Measurements from ENCODE around the gene CD6. TPM values are rescaled to one million over a fixed set of nuclear protein-coding genes. Genes with fewer than 3 reads are reported as not detected.

CD6 gene
- total RNA-seq, 2 donors from 2014 or later: 0.51 to 1.2 TPM

GRCh38 chr11:61042961-61043540 is 71.6 kb downstream of the CD6 start:
- Histone ChIP-seq H3K4me3 (no peak overlapping the region), H3K4me1 (replicated peaks) (no peaks in the 10 kb centered on the region), H3K27ac (no peak overlapping the region), H3K36me3 (no peaks in the 10 kb centered on the region), H3K27me3 (replicated peaks; ENCODE audit: insufficient read depth) (no peaks in the 10 kb centered on the region), H3K9me3 (no peaks in the 10 kb centered on the region)
- intact Hi-C loops (cut with DNase I): no loop called here
- TF ChIP-seq POLR2A (IDR thresholded peaks at IDR 0.05): no peak
- TF ChIP-seq CTCF (IDR thresholded peaks at IDR 0.05): no peak
- no peak for TF ChIP-seq POLR2AphosphoS5 (IDR thresholded peaks at IDR 0.05)
- WGBS: 91% methylated on average over 14 of the region's 14 CpGs
- DNase-seq (ENCODE audit: low spot score): no peak

GRCh38 chr11:61045271-61045670 is 73.8 kb downstream of the CD6 start:
- no peaks in the 10 kb centered on the region for H3K27me3 ChIP-seq (replicated peaks; ENCODE audit: insufficient read depth)
- no peak overlapping the region for H3K27ac ChIP-seq
- no peaks in the 10 kb centered on the region for H3K36me3 ChIP-seq
- no peaks in the 10 kb centered on the region for H3K4me1 ChIP-seq (replicated peaks)
- H3K4me3 ChIP-seq: no peak overlapping the region
- no peak for TF ChIP-seq CTCF (IDR thresholded peaks at IDR 0.05)
- TF ChIP-seq POLR2AphosphoS5 (IDR thresholded peaks at IDR 0.05): no peak
- no peak for TF ChIP-seq POLR2A (IDR thresholded peaks at IDR 0.05)
- DNase-seq (ENCODE audit: low spot score): no peak
- no peaks in the 10 kb centered on the region for H3K9me3 ChIP-seq
- intact Hi-C loops (cut with DNase I): no loop called here
- 59% methylated on average over 7 of the region's 7 CpGs for WGBS

- H3K4me3 ChIP-seq: no peak overlapping the region
- 73% methylated on average over 2 of the region's 2 CpGs for WGBS
- intact Hi-C loops (cut with DNase I): no loop called here
These were observed 75.4 kb downstream of the CD6 start for GRCh38 chr11:61046833-61047232.

GRCh38 chr11:61048368-61049062 is 77.0 kb downstream of the CD6 start:
- WGBS: 64% methylated on average over 12 of the region's 12 CpGs
- Histone ChIP-seq H3K36me3 (no peaks in the 10 kb centered on the region), H3K4me1 (replicated peaks) (no peaks in the 10 kb centered on the region), H3K27me3 (replicated peaks; ENCODE audit: insufficient read depth) (no peaks in the 10 kb centered on the region), H3K9me3 (no peaks in the 10 kb centered on the region), H3K27ac (no peak overlapping the region), H3K4me3 (no peak overlapping the region)
- DNase-seq (ENCODE audit: low spot score): no peak
- intact Hi-C loops (cut with DNase I): no loop called here
- no peak for TF ChIP-seq POLR2AphosphoS5 (IDR thresholded peaks at IDR 0.05)
- no peak for TF ChIP-seq POLR2A (IDR thresholded peaks at IDR 0.05)
- TF ChIP-seq CTCF (IDR thresholded peaks at IDR 0.05): no peak

More at GRCh38 chr11:61046833-61047232, 75.4 kb downstream of the CD6 start:
- Histone ChIP-seq H3K27me3 (replicated peaks; ENCODE audit: insufficient read depth) (no peaks in the 10 kb centered on the region), H3K9me3 (no peaks in the 10 kb centered on the region), H3K27ac (no peak overlapping the region), H3K36me3 (no peaks in the 10 kb centered on the region), H3K4me1 (replicated peaks) (no peaks in the 10 kb centered on the region)
- TF ChIP-seq POLR2AphosphoS5 (IDR thresholded peaks at IDR 0.05): no peak
- DNase-seq (ENCODE audit: low spot score): no peak

- no peak overlapping the region for H3K27ac ChIP-seq
- no peaks in the 10 kb centered on the region for H3K36me3 ChIP-seq
- no peaks in the 10 kb centered on the region for H3K27me3 ChIP-seq (replicated peaks; ENCODE audit: insufficient read depth)
- TF ChIP-seq POLR2A (IDR thresholded peaks at IDR 0.05): no peak
- TF ChIP-seq POLR2AphosphoS5 (IDR thresholded peaks at IDR 0.05): no peak
- no peak for TF ChIP-seq CTCF (IDR thresholded peaks at IDR 0.05)
- 63% methylated on average over 4 of the region's 4 CpGs for WGBS
- no peak for DNase-seq (ENCODE audit: low spot score)
- H3K4me3 ChIP-seq: no peak overlapping the region
- no peaks in the 10 kb centered on the region for H3K9me3 ChIP-seq
- intact Hi-C loops (cut with DNase I): no loop called here
- H3K4me1 ChIP-seq (replicated peaks): no peaks in the 10 kb centered on the region
These were observed 77.5 kb downstream of the CD6 start for GRCh38 chr11:61049063-61049377.

Measured in prostate gland (tissue), 2 donors.